ENCODE results near the gene SEC22C.

DNA sequence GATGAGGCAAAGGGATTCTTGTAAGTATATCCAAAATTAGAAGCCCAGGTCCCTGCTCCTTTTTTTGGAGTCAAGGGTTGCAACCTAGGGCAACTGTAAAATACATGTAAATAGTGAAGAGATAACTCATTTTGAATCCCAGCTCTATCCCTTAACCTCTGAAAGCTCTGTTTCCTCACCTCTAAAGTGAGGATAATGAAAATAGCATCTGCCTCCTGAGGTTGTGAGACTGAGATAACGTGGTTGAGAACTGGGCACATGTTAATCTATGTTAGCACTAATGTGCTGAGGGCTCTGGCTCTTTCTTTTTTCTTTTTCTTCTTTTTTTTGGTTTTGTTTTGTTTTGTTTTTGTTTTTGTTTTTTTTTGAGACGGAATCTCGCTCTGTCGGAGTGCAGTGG is 13.9 kb upstream of the SEC22C start:
- TF ChIP-seq POLR2A (IDR thresholded peaks at IDR 0.05), result no peak
- TF ChIP-seq, protein P1, sequence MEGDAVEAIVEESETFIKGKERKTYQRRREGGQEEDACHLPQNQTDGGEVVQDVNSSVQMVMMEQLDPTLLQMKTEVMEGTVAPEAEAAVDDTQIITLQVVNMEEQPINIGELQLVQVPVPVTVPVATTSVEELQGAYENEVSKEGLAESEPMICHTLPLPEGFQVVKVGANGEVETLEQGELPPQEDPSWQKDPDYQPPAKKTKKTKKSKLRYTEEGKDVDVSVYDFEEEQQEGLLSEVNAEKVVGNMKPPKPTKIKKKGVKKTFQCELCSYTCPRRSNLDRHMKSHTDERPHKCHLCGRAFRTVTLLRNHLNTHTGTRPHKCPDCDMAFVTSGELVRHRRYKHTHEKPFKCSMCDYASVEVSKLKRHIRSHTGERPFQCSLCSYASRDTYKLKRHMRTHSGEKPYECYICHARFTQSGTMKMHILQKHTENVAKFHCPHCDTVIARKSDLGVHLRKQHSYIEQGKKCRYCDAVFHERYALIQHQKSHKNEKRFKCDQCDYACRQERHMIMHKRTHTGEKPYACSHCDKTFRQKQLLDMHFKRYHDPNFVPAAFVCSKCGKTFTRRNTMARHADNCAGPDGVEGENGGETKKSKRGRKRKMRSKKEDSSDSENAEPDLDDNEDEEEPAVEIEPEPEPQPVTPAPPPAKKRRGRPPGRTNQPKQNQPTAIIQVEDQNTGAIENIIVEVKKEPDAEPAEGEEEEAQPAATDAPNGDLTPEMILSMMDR (IDR thresholded peaks at IDR 0.05), result no peak
